ENCODE results near the gene FBXO24.
"Not testable (repeated sequence)": the region's sequence is repeated elsewhere in the genome, so short reads cannot be mapped to it uniquely, and the experiment has no call there.

The FBXO24 gene

GRCh38 chr7:100561491-100562194, 24.5 kb upstream of the FBXO24 start:
- DNase-seq (ENCODE audit: low spot score): no peak

GRCh38 chr7:100562195-100563099, 23.7 kb upstream of the FBXO24 start:
- no peak for DNase-seq (ENCODE audit: low spot score)

GRCh38 chr7:100563100-100563564, 23.0 kb upstream of the FBXO24 start:
- no peak for DNase-seq (ENCODE audit: low spot score)

- peak; percentile 91 for DNase-seq (ENCODE audit: low spot score)
These were observed 22.2 kb upstream of the FBXO24 start for GRCh38 chr7:100563809-100564400.

GRCh38 chr7:100564405-100564804, 21.7 kb upstream of the FBXO24 start:
- DNase-seq (ENCODE audit: low spot score): not testable (repeated sequence)

GRCh38 chr7:100565133-100565571, 21.0 kb upstream of the FBXO24 start:
- DNase-seq (ENCODE audit: low spot score): no peak

- DNase-seq (ENCODE audit: low spot score): no peak
These were observed 20.1 kb upstream of the FBXO24 start for GRCh38 chr7:100566018-100566531.

- DNase-seq (ENCODE audit: low spot score): no peak
These were observed 18.9 kb upstream of the FBXO24 start for GRCh38 chr7:100567031-100567730.

GRCh38 chr7:100567751-100568175, 18.4 kb upstream of the FBXO24 start:
- DNase-seq (ENCODE audit: low spot score): no peak

GRCh38 chr7:100568176-100568895, 17.8 kb upstream of the FBXO24 start:
- no peak for DNase-seq (ENCODE audit: low spot score)

- DNase-seq (ENCODE audit: low spot score): peak; percentile 30
These were observed 17.0 kb upstream of the FBXO24 start for GRCh38 chr7:100568896-100569844.

GRCh38 chr7:100570954-100571828, 14.9 kb upstream of the FBXO24 start:
- DNase-seq (ENCODE audit: low spot score): no peak

GRCh38 chr7:100571829-100572116, 14.4 kb upstream of the FBXO24 start:
- no peak for DNase-seq (ENCODE audit: low spot score)

GRCh38 chr7:100572281-100572948, 13.7 kb upstream of the FBXO24 start:
- DNase-seq (ENCODE audit: low spot score): no peak

- no peak for DNase-seq (ENCODE audit: low spot score)
These were observed 13.0 kb upstream of the FBXO24 start for GRCh38 chr7:100572949-100573675.

GRCh38 chr7:100573691-100574361, 12.3 kb upstream of the FBXO24 start, which contains the start of gene SAP25:
Gene SAP25, minus strand, starts transcription at chr7:100573900. Its CDS starts 158 bp downstream, at chr7:100573742.
- DNase-seq (ENCODE audit: low spot score): no peak

All from GM03348 (cell line).